Measurements from ENCODE around the gene PSMD14.

DNA sequence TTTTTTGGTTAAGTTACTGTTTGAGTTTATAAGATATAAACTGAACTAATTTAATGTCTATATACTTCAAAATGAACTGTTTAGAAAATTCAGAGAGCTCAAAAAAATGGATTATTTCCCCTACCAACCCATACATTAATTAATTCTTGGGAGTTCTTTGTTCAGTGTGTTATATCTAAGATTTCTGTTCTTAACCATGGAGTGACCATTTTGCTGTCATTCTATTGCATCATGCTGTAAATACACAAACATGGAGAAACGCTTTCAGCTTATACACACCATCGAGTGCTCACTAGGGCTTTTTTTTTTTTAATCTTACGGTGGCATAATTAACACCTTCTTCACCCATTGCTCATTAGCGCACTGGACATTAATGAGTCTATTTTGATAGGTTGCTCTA lies 74.5 kb downstream of the PSMD14 start:
- TF ChIP-seq, protein P1, sequence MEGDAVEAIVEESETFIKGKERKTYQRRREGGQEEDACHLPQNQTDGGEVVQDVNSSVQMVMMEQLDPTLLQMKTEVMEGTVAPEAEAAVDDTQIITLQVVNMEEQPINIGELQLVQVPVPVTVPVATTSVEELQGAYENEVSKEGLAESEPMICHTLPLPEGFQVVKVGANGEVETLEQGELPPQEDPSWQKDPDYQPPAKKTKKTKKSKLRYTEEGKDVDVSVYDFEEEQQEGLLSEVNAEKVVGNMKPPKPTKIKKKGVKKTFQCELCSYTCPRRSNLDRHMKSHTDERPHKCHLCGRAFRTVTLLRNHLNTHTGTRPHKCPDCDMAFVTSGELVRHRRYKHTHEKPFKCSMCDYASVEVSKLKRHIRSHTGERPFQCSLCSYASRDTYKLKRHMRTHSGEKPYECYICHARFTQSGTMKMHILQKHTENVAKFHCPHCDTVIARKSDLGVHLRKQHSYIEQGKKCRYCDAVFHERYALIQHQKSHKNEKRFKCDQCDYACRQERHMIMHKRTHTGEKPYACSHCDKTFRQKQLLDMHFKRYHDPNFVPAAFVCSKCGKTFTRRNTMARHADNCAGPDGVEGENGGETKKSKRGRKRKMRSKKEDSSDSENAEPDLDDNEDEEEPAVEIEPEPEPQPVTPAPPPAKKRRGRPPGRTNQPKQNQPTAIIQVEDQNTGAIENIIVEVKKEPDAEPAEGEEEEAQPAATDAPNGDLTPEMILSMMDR (IDR thresholded peaks at IDR 0.05; ENCODE audit: low read depth, low read length): no peak
- no peak for TF ChIP-seq POLR2A (IDR thresholded peaks at IDR 0.05; ENCODE audit: extremely low read depth, insufficient read length)
